NCI-H1048 (cell line): ENCODE data around the gene ALK.

Experiments used
- DNase-seq: peaks from one replicate; lab custom pipeline; 2025; lab: John Stamatoyannopoulos, UW

The ALK gene

GRCh38 chr2:29448096-29448688 is 473.2 kb downstream of the ALK start:
- no peak for DNase-seq

DNA sequence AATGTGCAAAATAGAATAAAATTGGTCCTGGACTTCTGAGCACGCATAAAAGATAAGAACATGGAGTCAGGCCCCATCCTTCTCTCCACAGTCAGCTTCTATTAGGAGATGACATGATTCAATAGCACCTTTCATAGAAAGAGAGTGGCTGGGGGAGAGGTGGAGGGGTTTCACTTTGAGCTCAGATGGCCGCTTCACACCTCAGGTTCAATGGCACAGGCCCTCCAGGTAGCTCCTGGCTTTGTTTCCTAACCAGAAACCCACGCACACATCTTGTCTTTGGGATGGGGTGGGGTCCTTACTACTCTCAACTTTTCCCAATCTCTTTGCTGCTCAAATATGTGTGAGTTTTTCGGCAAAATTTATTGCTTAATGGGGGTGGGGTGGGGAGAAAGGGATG is 473.9 kb downstream of the ALK start:
- no peak for DNase-seq

DNA sequence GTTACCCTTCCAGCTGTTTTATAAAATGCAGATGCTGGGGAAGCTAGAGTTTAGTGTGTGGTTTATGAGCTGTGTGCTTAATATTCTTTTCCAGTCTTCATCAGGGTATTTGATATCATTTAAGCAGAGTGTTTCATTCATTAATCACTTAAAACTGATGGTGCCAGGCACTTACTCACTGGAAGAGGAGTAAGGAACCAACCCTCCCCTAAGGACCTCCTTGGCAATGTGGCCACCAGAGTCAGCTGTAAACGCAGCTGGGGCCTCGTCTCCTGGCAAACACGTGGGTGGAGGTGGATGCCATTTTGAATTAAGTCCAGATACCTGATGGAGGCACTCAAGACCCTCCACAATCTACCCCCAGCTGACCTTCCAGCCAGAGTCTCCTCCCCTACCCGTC is 474.5 kb downstream of the ALK start:
- no peak for DNase-seq

DNA sequence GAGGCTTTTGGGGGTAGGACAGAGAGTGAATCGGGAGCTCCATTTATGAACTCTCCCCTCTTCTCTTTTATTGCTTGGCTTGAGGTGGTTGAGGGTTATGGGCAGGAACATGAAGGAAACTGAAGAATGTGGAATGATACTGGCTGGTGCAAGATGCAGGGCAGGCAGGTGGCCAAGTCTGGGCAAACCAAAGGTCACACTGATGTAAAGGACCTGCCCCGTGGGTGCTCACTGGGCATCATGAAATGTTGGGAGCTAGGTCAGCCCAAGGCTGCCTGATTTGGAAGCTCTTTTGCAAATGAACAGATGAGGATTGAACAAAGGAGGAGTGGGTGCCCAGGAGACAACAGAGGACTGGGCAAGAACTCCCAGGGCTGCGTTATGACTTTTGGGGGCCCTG is 477.2 kb downstream of the ALK start:
- no peak for DNase-seq

- no peak for DNase-seq
Measured at GRCh38 chr2:29443627-29444026, 477.8 kb downstream of the ALK start.

DNA sequence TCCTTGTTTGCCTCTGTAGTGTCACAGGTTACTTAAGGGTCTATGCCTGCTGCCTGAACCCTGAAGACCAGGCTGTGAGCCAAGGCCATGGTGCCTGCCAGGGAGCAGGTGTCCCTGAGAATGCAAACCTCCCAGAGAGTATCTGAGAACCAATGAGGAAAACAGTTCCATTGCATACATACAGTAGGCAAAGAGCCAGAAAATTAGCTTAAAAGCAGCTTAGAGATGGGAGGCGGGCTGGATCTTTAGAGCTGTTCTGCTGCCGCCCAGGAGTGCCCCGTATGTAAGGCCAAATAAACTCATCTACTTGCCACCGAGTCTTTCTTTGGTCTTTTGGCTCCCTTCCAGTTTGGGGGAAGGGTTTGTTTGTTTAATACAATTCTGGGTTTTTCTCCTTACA is 478.2 kb downstream of the ALK start:
- no peak for DNase-seq

GRCh38 chr2:29440921-29441623 is 480.3 kb downstream of the ALK start:
- DNase-seq = no peak

DNA sequence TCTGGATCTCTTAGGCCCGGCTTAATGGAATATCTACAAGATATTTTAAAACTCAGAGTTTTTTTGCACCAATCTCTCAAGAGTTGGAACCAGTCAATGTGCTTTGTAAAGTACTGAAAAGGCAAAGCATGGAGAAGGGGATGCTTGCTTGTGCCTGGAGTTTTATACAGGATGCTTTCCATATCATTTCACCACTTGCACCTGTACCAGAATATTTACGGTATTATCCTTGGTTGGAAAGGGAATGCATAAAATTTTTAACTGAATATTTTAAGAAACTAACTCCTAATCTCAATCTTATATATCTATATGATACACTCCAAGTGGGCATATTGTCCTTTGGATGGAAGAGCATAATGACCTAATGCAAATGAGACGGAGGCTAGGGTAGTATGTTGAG is 487.5 kb downstream of the ALK start:
- no peak for DNase-seq

GRCh38 chr2:29433128-29433527 is 488.3 kb downstream of the ALK start:
- no peak for DNase-seq

- DNase-seq = no peak
Measured at GRCh38 chr2:29431485-29431884, 489.9 kb downstream of the ALK start.

DNA sequence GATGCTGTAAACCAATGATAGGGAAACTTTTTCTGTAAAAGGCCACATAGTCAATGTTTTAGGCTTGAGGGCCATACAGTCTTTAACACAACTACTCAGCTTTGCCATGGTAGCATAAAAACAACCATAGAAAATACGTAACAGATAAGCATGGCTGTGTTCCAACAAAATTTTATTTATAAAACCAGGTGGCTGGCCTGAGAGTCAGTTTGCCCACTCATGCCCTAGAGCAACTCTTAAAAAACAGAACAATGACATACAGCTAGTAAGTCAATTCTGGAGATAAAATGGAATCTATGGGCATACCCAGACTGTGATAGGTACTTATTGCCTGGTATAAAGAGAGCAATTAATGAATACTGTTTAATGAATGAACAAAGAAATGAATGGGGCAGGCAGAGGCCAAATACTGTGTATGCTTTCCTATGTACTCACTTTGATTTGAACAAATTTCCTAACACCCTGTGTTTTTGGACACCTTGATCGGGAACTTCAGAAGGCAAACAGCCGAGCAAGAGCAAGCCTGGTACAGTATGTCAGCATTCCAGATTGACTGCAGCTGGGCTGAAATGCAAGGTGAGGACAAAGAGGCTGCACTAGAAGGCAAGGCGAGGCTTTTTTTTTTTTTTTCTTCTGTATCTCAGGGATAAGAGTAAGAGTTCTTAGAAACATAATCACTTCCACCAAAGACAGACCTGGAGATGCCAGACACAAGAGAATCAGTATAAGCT is 490.8 kb downstream of the ALK start:
- DNase-seq = no peak

DNA sequence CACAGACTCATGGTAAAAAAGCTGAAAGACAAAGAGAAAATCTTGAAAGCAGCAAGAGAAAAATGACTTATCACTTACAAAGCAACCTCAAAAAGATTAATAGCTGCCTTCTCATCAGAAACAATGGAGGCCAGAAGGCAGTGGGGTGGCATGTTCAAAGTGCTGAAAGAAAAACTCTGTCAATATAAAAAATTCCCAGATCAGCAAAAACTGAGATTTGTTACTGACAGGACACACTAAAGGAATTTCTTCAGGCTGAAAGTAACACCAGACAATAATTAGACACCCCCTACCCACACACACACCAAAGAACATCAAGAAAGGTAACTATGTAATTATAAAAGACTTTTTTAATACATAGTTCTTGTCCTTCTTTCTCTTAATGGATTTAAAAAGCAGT is 495.0 kb downstream of the ALK start:
- DNase-seq = no peak

DNA sequence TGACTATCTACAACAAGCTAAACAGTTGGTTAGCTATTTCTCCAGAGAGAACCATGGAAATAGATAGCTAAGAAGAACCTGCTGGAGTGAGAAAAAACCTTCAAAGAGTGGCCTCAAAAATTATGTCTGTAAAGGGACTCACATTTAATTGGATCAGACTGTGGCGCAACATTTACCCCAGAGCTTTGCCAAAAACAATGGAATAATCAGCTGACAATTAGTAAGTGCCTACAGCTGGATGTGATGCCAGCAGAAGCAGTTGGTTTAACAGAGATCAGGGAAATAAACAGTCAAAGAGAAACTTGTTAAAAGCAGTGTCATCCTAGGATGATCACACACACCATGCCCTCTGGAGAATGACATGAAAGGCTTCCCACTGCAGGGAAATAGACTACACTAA is 495.5 kb downstream of the ALK start:
- DNase-seq = no peak

- DNase-seq = no peak
Measured at GRCh38 chr2:29423061-29423666, 498.2 kb downstream of the ALK start.

DNA sequence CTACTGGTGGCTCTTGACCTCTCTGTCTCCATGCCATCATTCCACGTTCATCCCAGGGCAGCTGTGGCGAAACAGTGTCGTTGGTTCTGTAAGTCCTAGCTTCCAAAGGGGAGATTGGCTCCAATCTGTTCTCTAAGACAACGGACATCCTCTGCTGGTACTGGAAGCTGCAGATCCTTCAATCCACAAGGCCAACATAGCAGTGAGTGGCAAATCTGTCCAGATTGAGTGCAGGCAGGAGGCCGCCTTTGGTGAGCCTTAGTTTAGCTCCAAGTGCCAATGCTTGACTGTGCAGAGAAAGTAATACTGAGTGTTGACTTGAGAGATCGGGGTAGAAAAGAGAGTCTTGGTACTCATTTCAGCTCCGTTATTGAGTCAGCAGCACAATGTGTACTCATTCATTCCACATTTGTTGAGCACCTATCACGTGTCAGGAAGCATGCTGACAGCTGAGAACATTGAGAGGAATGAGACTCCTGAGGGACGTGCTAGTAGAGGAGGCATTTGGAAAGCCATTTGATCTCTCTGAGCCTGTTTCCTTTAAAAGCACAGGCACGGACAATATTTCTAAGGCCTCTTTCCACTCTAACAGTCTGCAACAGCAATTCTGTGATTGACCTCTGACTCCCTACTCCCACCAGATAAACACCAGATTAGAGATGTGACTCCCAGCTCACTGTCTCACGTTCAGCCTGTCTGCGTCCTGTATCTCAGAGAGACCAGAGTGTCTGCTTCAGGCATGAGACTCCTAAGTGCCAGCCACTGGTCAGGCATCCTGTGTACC is 500.2 kb downstream of the ALK start:
- DNase-seq = no peak

DNA sequence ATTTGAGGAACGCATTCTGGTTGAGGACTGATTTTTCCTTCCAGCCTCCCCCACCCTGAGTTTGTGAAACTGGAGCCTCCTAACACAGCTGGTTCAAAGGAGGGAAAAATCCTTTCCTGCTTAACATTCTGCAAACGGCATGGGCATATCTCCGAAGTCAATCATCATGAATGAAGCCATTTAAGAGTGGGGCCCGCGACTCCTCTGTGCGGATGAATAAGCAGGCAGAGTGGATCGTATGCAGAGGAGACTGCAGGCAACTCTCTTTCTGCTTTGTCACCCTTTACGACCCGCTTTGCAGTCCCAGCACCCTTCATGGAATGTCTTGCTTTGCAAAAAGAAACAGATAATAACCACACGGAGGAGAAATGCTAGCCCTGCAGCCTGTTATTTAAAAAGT is 500.9 kb downstream of the ALK start:
- no peak for DNase-seq

GRCh38 chr2:29417630-29418029 is 503.8 kb downstream of the ALK start:
- DNase-seq = no peak

DNA sequence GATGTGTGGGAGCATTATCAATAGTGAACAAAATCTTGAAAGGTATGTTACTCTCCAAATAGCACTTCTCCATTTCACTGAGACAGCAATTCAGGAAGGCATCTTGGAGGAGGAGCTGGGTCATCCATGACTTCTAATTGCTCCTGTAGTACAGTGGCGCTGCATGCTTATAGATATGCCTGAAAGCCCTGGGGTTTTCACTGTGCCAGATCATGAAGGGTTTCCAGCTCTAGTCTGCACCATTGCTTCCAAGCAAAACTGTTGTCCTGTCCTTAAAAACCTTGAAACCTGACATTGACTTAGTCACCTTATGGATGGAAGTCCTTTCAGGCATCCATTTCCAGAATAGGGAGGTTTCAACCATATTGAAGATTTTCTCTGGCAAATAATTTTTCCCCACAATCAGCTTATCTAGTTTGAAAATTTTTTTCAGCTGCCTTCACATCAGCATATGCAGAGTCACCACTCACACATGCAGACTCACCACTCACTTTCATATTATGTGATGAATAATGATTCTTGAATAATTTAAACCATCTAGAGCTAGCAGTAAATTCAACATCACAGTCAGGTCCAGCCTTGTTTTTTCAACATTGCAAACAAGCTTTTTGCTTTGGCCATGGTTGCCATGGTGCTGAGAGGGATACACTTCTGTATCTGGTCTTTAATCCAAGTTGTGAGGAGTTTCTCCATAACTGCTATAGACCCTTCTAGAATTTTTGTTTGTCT is 509.0 kb downstream of the ALK start:
- DNase-seq = no peak

DNA sequence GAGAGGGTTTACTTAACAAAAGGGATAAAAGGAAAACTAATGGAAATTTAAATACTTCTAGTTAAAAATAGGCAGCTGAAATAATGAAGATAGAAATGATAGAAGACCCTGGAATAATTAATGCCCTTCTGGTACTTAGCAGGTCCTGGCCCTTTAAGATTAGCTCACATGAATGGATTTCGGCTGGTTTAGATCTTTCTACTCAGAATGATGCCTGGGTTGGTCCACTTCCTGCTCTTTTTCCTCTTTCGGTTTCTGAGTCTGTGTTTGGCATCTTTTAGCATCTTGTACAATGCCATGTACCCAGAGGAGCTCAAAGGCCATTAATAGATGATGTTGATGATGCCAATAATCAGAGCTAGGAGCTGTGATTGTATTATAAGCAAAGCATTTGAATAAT is 515.7 kb downstream of the ALK start:
- no peak for DNase-seq

- no peak for DNase-seq
Measured at GRCh38 chr2:29405266-29405665, 516.1 kb downstream of the ALK start.

GRCh38 chr2:29401994-29402393 is 519.4 kb downstream of the ALK start:
- DNase-seq = no peak
